Measurements from ENCODE around the gene OSBPL6. TPM values are rescaled to one million over a fixed set of nuclear protein-coding genes. Genes with fewer than 3 reads are reported as not detected.
A peak's percentile ranks its signal among the peaks of the same experiment; 100 is the strongest.

The OSBPL6 gene
- total RNA-seq, 2 experiments from 2014 or later, result 3.1 to 3.7 TPM

DNA sequence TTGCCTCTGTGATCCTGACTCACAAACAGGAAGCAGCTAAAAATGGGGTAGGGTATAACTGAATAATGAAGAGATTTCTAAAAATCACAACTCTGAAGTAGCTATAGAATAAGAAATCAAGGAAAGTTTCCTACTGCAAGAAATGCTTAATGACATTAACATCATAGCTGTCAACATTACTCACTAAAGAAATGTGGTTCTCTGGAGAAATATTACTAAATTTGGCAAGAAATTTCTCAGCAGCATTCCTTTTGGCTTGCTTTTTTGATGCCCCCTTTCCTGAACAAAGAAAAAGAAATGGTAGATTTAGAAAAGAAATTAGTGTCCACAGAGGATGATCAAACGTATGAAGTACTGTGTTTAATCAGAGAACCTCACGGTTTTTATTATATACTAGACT lies 247.1 kb downstream of the OSBPL6 start:
- DNase-seq, result no peak
- Mint-ChIP-seq H3K4me3 (no peak overlapping the region), H3K4me1 (no peaks in the 10 kb centered on the region), H3K27me3 (no peaks in the 10 kb centered on the region), H3K36me3 (peaks cover 22% of the 10 kb centered on the region), H3K27ac (no peak overlapping the region), H3K9me3 (no peaks in the 10 kb centered on the region)

DNA sequence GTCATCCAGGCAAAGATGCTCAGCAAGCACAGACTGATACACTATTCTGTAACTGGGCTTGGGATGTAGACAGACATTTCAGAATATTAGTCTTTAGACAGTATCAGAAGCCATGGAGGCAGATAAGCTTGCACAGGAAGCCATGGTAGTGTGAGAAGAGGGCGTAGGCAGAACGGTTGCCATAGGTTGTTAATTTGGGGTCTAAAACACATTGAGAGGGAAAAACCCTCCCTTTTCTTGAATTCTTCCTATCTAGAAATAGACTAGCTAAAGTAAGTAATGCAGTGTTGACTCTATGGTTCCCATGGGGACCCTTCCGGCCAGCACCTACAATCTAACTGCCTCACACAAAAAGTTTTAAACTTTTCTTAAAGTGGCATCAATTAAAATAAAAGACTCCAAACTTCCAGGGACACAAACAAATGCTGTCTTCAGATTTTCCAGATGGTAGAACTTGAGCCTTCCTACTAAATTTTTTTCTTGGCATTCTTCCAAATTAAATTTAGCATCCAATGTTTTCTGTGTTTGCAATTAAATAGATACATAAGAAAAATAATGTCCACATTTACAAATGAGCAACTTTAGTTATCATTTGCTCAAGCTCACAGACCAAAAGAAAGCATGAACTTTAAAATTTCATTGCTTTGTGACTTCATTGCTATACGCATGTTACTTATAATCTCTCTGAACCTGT lies 254.8 kb downstream of the OSBPL6 start:
- Mint-ChIP-seq H3K27me3 (no peaks in the 10 kb centered on the region), H3K4me3 (peak overlapping the region; percentile 87), H3K36me3 (peaks cover 24% of the 10 kb centered on the region), H3K9me3 (no peaks in the 10 kb centered on the region), H3K27ac (peak overlapping the region; percentile 94), H3K4me1 (peaks cover 27% of the 10 kb centered on the region)
- no peak for DNase-seq

DNA sequence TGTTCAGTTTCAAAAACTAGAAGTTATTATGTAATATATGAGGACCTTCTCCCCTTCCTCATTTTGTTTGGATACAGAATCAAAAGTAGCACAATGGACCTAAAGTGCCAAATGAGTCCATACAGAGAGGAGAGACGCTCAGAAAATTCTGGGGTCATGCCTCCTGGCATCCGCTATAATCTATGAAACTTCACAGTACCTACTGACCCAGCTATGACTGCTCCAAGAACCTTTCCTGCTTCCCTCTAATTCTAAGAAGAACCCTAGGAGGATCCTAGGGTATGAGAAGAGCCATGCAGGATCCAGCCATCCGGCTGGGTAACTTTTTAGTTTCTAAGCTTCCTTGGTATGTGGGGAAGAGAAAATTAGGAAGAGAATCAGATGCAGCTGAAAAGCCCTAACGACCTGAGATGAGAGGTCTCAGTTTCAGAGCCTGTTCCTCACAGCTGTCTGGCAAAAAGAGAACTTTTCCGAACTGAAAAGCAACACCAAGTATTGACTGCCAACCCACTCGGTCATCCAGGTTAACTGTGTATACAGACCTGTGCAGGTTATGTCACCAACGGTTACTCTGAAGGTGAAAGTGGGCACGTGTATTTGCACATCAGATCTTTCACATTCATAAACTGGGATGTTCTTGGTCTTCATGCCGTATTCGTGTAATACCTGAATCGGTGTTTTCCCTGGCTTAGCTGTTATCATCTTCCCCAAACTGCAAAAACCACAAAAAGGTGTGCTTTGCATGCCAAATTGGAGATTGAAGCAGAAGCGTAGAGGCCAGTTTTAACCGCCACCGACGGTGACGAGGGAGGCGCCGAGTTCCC lies 255.6 kb downstream of the OSBPL6 start:
- no peak for DNase-seq
- Mint-ChIP-seq H3K9me3 (no peaks in the 10 kb centered on the region), H3K4me3 (peak overlapping the region; percentile 87), H3K27ac (peak overlapping the region; percentile 94), H3K27me3 (no peaks in the 10 kb centered on the region), H3K36me3 (peaks cover 21% of the 10 kb centered on the region), H3K4me1 (peaks cover 27% of the 10 kb centered on the region)

- Mint-ChIP-seq H3K4me3 (peak overlapping the region; percentile 87), H3K9me3 (no peaks in the 10 kb centered on the region), H3K4me1 (peaks cover 27% of the 10 kb centered on the region), H3K36me3 (peaks cover 21% of the 10 kb centered on the region), H3K27ac (peak overlapping the region; percentile 94), H3K27me3 (no peaks in the 10 kb centered on the region)
- no peak for DNase-seq
Observed at GRCh38 chr2:178450524-178450773, 256.1 kb downstream of the OSBPL6 start.

DNA sequence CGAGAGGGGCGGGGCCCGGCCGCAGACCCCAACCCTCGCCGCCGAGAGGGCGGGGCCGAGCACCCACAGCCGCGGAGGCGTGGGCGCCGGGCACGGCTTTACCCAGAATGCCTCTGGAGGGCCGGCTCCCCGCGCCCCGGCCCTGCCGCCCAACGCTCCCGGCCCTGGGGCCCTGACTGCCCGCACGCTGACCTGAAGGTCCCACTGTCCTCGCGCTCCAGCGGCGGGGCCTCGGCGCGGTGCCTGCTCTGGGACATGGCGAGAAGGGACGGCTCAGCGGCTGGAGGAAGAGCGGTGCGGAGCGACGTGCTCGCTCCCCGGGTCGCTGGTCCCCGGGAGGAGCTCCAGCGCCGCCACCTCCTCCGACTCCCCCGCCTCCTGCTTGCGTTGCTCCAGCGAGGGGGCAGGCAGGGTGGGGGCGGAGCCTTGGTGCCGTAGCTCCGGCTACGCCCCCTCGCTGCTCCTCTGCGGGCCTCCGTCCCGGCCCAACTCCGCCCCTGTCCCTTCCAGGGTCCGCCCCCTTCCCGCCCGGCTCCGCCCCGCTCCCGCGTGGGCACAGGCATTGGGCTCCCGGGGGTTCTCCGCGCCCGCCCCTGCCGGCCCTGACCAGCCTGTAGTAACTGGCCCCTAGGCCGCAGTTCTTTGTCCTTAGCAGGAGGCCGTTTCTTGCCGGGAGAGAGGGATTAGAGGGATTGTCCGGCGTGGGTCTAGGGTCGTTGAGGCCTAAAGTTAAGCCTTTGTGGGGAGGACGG lies 256.6 kb downstream of the OSBPL6 start, which contains the start of the genes PJVK and PRKRA:
Gene PJVK, plus strand, starts transcription at position 605 of the 752 bp plus-strand sequence. CDS start 2,032 bp downstream, outside the sequence.
Gene PRKRA, minus strand, starts transcription at position 402 of the 752 bp plus-strand sequence. Its CDS starts 145 bp downstream, at position 257.
- no peaks in the 10 kb centered on the region for H3K9me3 Mint-ChIP-seq
- peaks cover 21% of the 10 kb centered on the region for H3K36me3 Mint-ChIP-seq
- H3K27ac Mint-ChIP-seq, result peak within 1 kb of the TSS; percentile 97
- H3K4me3 Mint-ChIP-seq, result peak within 1 kb of the TSS; percentile 91
- no peaks in the 10 kb centered on the region for H3K27me3 Mint-ChIP-seq
- DNase-seq, result peak; percentile 98
- H3K4me1 Mint-ChIP-seq, result peaks cover 27% of the 10 kb centered on the region

DNA sequence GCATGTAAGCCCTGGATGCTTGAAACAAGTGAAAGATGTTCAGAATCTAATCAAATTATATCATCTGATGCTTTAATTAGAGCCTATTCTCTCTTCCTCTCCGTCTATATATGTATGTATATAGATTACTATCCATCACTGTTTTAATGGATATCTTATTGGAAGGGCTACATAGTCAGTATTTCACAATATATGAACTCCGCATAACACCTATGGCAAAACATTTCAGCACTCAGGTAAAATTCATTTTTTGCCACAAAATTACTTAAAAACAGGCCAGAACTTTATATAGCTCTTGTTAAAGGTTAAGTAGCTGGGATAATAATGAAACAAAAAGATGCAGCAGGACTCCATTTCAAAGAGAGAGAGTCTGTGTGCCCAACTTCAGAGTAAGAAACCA lies 258.0 kb downstream of the OSBPL6 start:
- no peaks in the 10 kb centered on the region for H3K27me3 Mint-ChIP-seq
- H3K9me3 Mint-ChIP-seq, result no peaks in the 10 kb centered on the region
- H3K4me1 Mint-ChIP-seq, result peaks cover 27% of the 10 kb centered on the region
- H3K36me3 Mint-ChIP-seq, result peaks cover 15% of the 10 kb centered on the region
- peak overlapping the region; percentile 91 for H3K4me3 Mint-ChIP-seq
- H3K27ac Mint-ChIP-seq, result peak overlapping the region; percentile 97
- DNase-seq, result no peak

Other genes starting within 250 kb of the OSBPL6 start
- under 1 TPM in 1 of 2 experiments, not detected in 1; 0.10 TPM for gene PDE11A, start 121.7 kb upstream of the OSBPL6 start, total RNA-seq
- gene RBM45, start 82.1 kb upstream of the OSBPL6 start, total RNA-seq, result 10 to 100 TPM; 12.0 to 13.5 TPM

Data from activated naive CD8-positive, alpha-beta T cell treated with anti-CD3 and anti-CD28 coated beads for 36 hours (primary cell).